ENCODE measurements around the gene SLC43A2.

The SLC43A2 gene

GRCh38 chr17:1560858-1561355 lies 67.7 kb downstream of the SLC43A2 start:
- DNase-seq: no peak

GRCh38 chr17:1560101-1560857 lies 68.4 kb downstream of the SLC43A2 start:
- no peak for DNase-seq

- no peak for DNase-seq
Measured at GRCh38 chr17:1559047-1560043, 69.3 kb downstream of the SLC43A2 start.

GRCh38 chr17:1558401-1558800 lies 70.2 kb downstream of the SLC43A2 start:
- no peak for DNase-seq

- no peak for DNase-seq
Measured at GRCh38 chr17:1557355-1558095, 71.1 kb downstream of the SLC43A2 start.

- DNase-seq: no peak
Measured at GRCh38 chr17:1555651-1556471, 72.8 kb downstream of the SLC43A2 start.

GRCh38 chr17:1554751-1555540 lies 73.7 kb downstream of the SLC43A2 start:
- DNase-seq: no peak

- no peak for DNase-seq
Measured at GRCh38 chr17:1553354-1554266, 75.0 kb downstream of the SLC43A2 start.

- no peak for DNase-seq
Measured at GRCh38 chr17:1552932-1553331, 75.7 kb downstream of the SLC43A2 start.

- DNase-seq: no peak
Measured at GRCh38 chr17:1551741-1552140, 76.9 kb downstream of the SLC43A2 start.

GRCh38 chr17:1548032-1548431 lies 80.6 kb downstream of the SLC43A2 start:
- DNase-seq: no peak

GRCh38 chr17:1546292-1546922 lies 82.2 kb downstream of the SLC43A2 start:
- no peak for DNase-seq

- DNase-seq: no peak
Measured at GRCh38 chr17:1545618-1546017, 83.0 kb downstream of the SLC43A2 start.

GRCh38 chr17:1542316-1542715 lies 86.3 kb downstream of the SLC43A2 start:
- DNase-seq: no peak

GRCh38 chr17:1541367-1541904 lies 87.2 kb downstream of the SLC43A2 start:
- DNase-seq: no peak

GRCh38 chr17:1539811-1540210 lies 88.8 kb downstream of the SLC43A2 start:
- no peak for DNase-seq

GRCh38 chr17:1535737-1536136 lies 92.9 kb downstream of the SLC43A2 start:
- DNase-seq: no peak

GRCh38 chr17:1533661-1534325 lies 94.8 kb downstream of the SLC43A2 start:
- no peak for DNase-seq

Measured in NCI-H2029 (cell line).